ENCODE results near the gene WNT11.

Gene WNT11

GRCh38 chr11:76237000-76237649 lies 30.8 kb upstream of the WNT11 start:
- no peak for DNase-seq

DNA sequence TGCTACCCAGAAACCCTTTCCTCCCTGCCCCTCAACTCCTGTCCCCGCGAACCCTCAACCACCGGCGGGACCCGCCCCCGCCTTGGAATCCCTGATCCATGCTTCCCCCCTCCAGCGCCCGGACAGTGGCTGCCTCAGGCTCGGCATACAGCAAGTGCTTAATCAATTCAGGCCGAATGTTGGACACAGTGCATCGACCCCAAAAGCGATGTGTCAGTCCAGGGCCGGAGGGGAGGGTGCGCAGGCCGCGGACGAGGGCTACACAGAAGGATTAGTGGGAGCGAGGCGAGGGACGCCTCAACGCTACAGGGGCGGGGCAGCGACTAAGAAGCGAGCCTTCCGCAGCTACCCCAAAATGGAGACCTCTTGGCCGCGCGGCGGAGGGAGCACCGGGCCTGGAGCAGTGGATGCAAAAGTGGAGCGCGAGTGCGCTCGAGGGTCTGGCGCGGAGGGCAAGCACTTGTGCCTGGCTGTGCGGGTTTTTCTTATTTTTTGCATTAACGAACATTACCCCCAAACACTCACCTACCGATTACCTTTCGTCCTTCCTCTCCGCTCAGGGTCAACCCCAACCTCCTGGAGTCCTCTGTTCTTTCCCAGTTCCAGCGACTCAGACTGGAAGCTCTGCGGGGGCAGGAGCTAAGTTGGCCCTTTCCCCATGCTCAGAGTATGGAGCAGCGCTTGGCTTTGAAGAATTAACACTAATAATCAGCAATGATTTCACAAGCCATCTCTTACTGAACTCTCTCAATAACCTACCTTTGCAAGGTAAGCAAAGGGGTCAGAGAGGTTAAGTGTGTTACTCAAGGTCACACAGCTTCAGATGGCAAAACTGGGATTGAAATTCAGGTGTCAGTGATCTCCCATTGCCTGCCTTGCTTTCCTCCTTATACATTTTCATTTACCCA lies 30.0 kb upstream of the WNT11 start:
- DNase-seq = peak; percentile 97

- DNase-seq = peak; percentile 100
These were observed 29.2 kb upstream of the WNT11 start for GRCh38 chr11:76235233-76236091.

DNA sequence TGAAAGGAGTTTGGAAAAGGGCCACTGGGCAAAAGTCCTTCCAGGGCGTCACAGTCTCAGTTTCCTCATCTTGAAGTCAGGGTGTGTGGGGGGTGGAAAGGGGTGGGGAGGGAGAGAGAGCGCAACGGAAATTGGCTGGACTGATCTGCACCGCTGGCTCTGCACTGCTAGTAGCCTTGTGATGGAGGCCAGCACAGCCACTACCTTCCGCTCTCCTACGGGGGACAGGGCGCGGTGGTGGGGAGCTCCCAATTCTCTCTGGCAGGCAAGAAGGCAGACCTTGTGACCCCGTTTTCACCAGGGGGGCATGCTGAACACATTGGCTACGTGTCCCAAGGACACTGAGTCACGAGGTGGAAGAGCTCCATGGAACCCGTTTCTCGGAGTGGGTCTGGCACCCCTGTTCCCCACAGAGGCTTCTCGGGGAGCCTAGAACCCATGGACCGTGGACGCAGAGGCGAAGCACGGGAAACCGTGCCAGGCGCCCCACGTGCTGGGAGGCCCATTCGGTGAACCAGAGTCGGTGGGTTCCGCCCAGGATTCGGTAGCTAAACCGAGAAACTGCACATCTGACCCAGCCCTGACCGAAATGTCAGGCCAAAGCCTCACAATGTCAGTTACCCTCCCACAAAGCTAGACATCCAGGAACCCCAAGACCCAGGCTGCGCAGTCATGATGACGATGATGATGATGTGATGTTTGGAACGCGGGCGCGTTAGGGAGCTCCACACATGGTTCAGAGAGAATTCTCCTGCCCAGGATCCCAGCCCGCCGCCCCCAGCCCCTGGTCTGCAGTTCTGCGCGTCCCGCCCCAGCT lies 28.3 kb upstream of the WNT11 start:
- DNase-seq = no peak

- no peak for DNase-seq
These were observed 27.7 kb upstream of the WNT11 start for GRCh38 chr11:76234021-76234415.

DNA sequence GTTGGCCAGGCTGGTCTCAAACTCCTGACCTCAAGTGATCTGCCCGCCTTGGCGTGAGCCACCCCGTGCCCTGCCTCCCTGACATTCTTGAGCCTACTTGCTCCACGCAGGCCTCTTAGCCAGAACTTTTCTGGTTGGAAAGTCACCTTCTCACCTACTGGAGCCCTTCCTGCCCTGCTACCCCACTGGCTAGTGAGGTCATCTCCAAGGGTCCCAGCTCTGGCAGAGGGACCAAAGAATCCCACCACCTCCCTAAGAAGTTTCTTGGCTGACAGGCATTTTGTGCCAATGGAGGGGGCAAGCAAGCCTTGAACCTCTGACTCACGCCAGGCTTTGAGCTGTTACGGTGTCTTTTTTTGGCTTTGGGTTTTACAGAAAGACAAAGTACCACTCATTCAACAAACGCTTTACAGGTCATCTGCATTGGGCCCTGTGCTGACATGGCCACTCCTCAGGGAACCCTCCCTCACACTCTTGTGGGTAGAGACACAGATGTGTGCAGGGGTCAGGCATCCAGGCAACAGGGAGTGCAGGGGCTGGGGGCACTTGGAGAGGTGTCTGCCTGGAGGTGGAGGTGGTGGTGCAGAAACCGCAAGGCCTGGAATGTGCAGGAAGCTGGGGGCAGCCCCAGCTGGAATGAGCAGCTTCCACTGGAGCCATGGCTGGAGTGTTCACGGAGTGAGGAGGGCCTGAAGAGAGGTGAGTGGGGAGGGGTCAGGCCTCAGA lies 27.1 kb upstream of the WNT11 start:
- DNase-seq = no peak

- peak; percentile 68 for DNase-seq
These were observed 25.8 kb upstream of the WNT11 start for GRCh38 chr11:76232026-76232665.

GRCh38 chr11:76231121-76231738 lies 24.9 kb upstream of the WNT11 start:
- no peak for DNase-seq

DNA sequence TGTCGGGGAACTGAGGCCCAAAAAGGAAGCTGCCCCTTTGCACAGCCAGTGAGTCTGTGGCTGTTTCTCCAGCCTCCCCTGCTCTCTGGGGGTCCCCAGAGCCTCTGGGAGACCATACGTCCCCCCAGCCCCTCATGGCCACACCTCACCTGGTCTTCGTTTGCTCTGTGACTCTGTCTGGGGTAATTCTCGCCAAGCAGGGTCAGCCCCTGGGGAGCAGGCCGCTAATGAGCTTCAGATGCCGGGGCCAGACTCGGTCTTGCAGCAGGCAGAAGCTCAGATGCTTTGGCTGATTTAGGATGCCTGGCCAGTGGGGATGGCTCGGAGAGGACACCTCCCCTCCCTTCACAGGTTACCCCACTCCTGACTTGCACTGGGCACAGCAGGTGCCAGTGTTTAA lies 24.1 kb upstream of the WNT11 start:
- DNase-seq = no peak

DNA sequence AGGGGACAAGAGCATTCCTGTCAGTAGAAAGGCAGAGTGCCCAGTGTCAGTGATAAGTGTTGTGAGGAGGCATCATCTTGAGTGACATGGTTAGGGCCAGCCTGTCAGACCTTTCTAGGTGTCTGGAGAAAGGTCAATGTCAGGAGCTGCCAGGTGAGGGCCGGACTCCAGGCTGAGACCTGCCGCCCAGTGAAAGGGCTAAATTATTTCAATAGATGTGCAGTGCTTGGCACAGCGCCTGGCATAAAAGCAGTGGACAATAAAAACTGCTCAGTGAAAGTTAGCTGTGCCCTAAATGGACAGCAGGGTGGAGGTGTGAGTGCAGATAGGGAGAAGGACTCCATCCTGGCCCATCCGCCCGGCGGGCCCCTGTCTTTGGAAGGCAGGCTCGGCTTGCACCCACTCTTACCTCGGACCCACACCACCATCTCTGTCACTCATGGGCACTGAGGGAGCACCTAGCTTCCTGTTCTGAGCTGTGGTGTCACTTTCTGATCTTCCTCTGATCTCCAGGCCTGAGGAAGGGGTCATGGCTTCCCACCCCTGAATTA lies 23.5 kb upstream of the WNT11 start:
- no peak for DNase-seq

GRCh38 chr11:76228875-76229149 lies 22.5 kb upstream of the WNT11 start:
- DNase-seq = no peak

DNA sequence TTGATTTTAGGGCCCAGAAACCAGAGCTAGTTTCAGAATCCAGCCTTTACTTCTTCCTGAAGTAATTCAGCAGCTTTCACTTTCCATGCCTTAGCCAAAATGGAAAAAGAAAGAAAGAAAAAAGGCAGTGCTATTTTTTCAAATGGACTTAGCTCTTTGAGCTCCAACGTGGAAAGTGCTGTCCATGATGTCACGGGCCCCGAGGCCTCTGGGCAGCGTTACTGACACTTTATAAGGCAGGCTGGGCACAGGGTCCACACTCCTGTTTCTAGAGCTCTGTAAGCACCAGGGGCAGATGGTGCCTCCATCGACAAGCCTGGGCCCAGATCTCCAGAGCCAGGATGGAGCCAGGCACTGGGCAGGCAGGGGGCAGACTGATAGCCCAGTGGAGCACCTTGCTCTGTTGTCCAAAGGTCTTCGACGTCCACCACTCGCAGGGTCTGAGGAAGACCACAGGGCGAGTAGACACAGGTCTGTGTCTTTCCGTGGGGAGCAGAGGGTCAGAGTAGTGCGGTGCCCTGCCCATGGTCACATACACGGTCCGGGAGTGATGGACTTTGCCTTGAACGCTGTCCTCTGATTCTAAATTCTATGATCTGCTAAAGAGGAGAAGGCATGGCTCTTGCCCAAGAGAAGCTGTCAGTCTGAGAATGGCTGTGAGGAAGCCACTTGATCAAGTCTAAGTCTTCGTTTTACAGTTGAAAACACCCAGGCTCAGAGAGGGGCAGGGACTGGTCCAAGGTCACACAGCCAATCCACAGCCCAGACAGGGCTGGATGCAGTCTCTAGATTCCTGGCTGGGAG lies 22.0 kb upstream of the WNT11 start:
- peak; percentile 62 for DNase-seq

DNA sequence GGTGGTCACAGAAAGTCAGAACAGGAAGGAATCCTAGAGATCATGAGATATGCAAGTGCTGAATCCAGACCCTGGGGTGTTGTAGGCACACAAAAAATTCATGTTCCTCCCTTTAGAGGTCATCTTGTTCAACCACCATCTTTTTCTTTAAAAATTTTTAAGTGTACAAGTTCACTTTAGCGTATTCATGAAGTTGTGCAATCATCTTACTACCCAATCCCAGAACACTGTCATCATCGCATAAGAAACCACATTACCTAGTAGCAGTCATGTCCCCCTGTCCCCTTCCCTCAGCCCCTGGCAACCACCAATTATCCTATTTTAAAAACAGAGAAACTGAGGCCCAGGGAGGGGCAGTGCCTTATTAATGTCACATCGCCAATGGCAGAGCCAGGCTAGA lies 20.3 kb upstream of the WNT11 start:
- no peak for DNase-seq

DNA sequence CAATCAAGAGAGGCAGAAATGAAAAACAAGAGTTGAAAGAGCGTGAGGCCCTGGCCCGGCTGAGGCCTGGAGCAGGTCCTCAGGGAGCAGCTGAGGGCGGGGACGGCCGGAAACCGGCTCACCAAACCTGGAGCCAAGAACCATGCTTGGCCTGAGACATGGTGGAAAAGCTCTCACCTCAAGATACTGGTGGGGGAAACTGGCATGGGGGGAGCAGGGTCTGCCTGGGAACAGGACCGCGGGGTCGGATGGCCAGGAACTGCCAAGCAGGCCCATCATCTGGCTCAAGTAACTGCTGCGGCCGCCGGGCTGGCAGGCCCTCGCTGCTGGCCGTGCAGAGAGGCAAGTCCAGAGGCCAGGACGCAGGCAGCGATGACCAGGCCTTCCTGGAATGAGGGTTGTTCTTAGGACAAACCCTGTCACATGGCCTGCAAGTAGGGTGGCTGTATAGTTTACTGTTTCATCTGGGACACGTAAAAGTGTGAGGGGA lies 18.9 kb upstream of the WNT11 start:
- no peak for DNase-seq

- no peak for DNase-seq
These were observed 18.3 kb upstream of the WNT11 start for GRCh38 chr11:76224461-76225121.

GRCh38 chr11:76221365-76221764 lies 15.1 kb upstream of the WNT11 start:
- no peak for DNase-seq

DNA sequence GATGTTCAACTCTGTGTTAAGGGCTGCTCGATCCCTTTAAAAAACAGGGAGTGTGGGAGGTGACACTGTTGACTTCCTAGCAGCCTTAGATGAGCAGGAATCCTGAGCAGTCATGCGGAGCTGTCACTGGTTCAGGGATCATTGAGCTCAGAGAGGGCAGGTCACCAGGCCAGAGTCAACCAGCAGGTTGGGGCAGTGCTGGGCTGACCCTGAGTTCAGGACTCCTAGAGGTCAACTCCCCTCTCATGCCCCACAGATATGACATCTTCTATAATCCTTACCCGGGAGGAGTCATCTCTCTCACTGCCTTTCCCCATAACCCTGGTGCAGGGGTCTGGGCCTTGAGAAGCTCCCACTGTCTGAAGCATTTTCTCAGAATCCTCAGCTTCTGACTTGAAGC lies 12.9 kb upstream of the WNT11 start:
- DNase-seq = no peak

GRCh38 chr11:76218449-76219178 lies 12.3 kb upstream of the WNT11 start:
- no peak for DNase-seq
